Peyer's patch (tissue), 4 donors: Measurements from ENCODE around the gene ANGPTL2.

Experiments used
- POLR2A ChIP-seq, 2 donors: fragments of 450-650 bp; IDR thresholded peaks; one replicate each; pipeline ENCODE4 v1.5.1; 2017; ENCODE audit warnings: antibody characterized with exemption in 2 of 2, mild to moderate bottlenecking in 2 of 2, moderate library complexity in 2 of 2
- TF ChIP-seq, protein P1 (sequence below), 6 experiments: fragments of 450-650 bp in 4 of 6; fragments of 200-600 bp in 2 of 6; sonication (generic) in 1 of 6; IDR thresholded peaks; one replicate each; pipeline ENCODE4 v1.5.1; 2017 to 2019; ENCODE audit warnings: antibody characterized with exemption in 6 of 6, mild to moderate bottlenecking in 3 of 6, moderate library complexity in 1 of 6

GRCh38 chr9:127066851-127067136, 55.6 kb downstream of the ANGPTL2 start:
- TF ChIP-seq, protein P1, sequence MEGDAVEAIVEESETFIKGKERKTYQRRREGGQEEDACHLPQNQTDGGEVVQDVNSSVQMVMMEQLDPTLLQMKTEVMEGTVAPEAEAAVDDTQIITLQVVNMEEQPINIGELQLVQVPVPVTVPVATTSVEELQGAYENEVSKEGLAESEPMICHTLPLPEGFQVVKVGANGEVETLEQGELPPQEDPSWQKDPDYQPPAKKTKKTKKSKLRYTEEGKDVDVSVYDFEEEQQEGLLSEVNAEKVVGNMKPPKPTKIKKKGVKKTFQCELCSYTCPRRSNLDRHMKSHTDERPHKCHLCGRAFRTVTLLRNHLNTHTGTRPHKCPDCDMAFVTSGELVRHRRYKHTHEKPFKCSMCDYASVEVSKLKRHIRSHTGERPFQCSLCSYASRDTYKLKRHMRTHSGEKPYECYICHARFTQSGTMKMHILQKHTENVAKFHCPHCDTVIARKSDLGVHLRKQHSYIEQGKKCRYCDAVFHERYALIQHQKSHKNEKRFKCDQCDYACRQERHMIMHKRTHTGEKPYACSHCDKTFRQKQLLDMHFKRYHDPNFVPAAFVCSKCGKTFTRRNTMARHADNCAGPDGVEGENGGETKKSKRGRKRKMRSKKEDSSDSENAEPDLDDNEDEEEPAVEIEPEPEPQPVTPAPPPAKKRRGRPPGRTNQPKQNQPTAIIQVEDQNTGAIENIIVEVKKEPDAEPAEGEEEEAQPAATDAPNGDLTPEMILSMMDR (IDR thresholded peaks at IDR 0.05), result no peak
- TF ChIP-seq POLR2A (IDR thresholded peaks at IDR 0.05), result no peak
